ENCODE data around the gene GSK3A.
"Not testable (repeated sequence)": the region's sequence is repeated elsewhere in the genome, so short reads cannot be mapped to it uniquely, and the experiment has no call there.

GSK3A gene

GRCh38 chr19:42268704-42269477 is 26.5 kb upstream of the GSK3A start, which contains the start of gene CIC:
CIC (plus strand) TSS chr19:42269252; CDS start chr19:42271784, 2,532 bp downstream.
- DNase-seq (ENCODE audit: extremely low read depth in 1 of 2, low read depth in 1 of 2): peak; percentile 97 to 99

- peak; percentile 95 to 99 for DNase-seq (ENCODE audit: extremely low read depth in 1 of 2, low read depth in 1 of 2)
These were observed 25.8 kb upstream of the GSK3A start for GRCh38 chr19:42268142-42268703.

GRCh38 chr19:42267644-42268141 is 25.3 kb upstream of the GSK3A start:
- no peak for DNase-seq (ENCODE audit: extremely low read depth in 1 of 2, low read depth in 1 of 2)

GRCh38 chr19:42266928-42267603 is 24.7 kb upstream of the GSK3A start:
- DNase-seq (ENCODE audit: extremely low read depth in 1 of 2, low read depth in 1 of 2): not testable (repeated sequence)

- not testable (repeated sequence) for DNase-seq (ENCODE audit: extremely low read depth in 1 of 2, low read depth in 1 of 2)
These were observed 23.7 kb upstream of the GSK3A start for GRCh38 chr19:42266105-42266504.

- DNase-seq (ENCODE audit: extremely low read depth in 1 of 2, low read depth in 1 of 2): no peak
These were observed 19.4 kb upstream of the GSK3A start for GRCh38 chr19:42261763-42262162.

- DNase-seq (ENCODE audit: extremely low read depth in 1 of 2, low read depth in 1 of 2): not testable (repeated sequence)
These were observed 15.4 kb upstream of the GSK3A start for GRCh38 chr19:42257842-42258241.

GRCh38 chr19:42255766-42256745 is 13.7 kb upstream of the GSK3A start:
- DNase-seq (ENCODE audit: extremely low read depth in 1 of 2, low read depth in 1 of 2): no peak

- DNase-seq (ENCODE audit: extremely low read depth in 1 of 2, low read depth in 1 of 2): peak; percentile 78 to 88
These were observed 12.7 kb upstream of the GSK3A start, which contains the start of gene ERF for GRCh38 chr19:42254850-42255765. ERF (minus strand) TSS chr19:42255128; CDS start chr19:42254999, 129 bp downstream.

- peak; percentile 40 to 56 for DNase-seq (ENCODE audit: extremely low read depth in 1 of 2, low read depth in 1 of 2)
These were observed 11.9 kb upstream of the GSK3A start for GRCh38 chr19:42254089-42254849.

- DNase-seq (ENCODE audit: extremely low read depth in 1 of 2, low read depth in 1 of 2): no peak
These were observed 11.1 kb upstream of the GSK3A start for GRCh38 chr19:42253245-42254088.

- DNase-seq (ENCODE audit: extremely low read depth in 1 of 2, low read depth in 1 of 2): no peak
These were observed 10.2 kb upstream of the GSK3A start for GRCh38 chr19:42252365-42253244.

- DNase-seq (ENCODE audit: extremely low read depth in 1 of 2, low read depth in 1 of 2): no peak
These were observed 9.4 kb upstream of the GSK3A start for GRCh38 chr19:42251572-42252358.

- DNase-seq (ENCODE audit: extremely low read depth in 1 of 2, low read depth in 1 of 2): no peak
These were observed 8.5 kb upstream of the GSK3A start for GRCh38 chr19:42250666-42251531.

- DNase-seq (ENCODE audit: extremely low read depth in 1 of 2, low read depth in 1 of 2): no peak
These were observed 7.8 kb upstream of the GSK3A start for GRCh38 chr19:42250183-42250665.

Measured in stimulated activated CD8-positive, alpha-beta memory T cell treated with anti-CD3 and anti-CD28 coated beads, Interleukin-7, amount 100 ng/mL, for 48 hours (primary cell).